M059J (cell line): ENCODE results near the gene MAT2B. TPM values are rescaled to one million over a fixed set of nuclear protein-coding genes. Genes with fewer than 3 reads are reported as not detected.
A peak's percentile ranks its signal among the peaks of the same experiment; 100 is the strongest.
"Not testable (repeated sequence)": the region's sequence is repeated elsewhere in the genome, so short reads cannot be mapped to it uniquely, and the experiment has no call there.

Experiments
- DNase-seq: peaks from one replicate; pipeline ENCODE4 v3.0.0-alpha.2; 2012; ENCODE audit warnings: low read depth
- total RNA-seq: library from RNA; depleted of rRNA; stranded (reverse); fragments of >200 nt; shearing (Covaris generic); gene quantifications from 2 replicates; pipeline ENCODE4 v1.2.3, GENCODE V29; 2014

MAT2B gene
- total RNA-seq, 1 experiment from 2014 or later: 76.3 TPM

DNA sequence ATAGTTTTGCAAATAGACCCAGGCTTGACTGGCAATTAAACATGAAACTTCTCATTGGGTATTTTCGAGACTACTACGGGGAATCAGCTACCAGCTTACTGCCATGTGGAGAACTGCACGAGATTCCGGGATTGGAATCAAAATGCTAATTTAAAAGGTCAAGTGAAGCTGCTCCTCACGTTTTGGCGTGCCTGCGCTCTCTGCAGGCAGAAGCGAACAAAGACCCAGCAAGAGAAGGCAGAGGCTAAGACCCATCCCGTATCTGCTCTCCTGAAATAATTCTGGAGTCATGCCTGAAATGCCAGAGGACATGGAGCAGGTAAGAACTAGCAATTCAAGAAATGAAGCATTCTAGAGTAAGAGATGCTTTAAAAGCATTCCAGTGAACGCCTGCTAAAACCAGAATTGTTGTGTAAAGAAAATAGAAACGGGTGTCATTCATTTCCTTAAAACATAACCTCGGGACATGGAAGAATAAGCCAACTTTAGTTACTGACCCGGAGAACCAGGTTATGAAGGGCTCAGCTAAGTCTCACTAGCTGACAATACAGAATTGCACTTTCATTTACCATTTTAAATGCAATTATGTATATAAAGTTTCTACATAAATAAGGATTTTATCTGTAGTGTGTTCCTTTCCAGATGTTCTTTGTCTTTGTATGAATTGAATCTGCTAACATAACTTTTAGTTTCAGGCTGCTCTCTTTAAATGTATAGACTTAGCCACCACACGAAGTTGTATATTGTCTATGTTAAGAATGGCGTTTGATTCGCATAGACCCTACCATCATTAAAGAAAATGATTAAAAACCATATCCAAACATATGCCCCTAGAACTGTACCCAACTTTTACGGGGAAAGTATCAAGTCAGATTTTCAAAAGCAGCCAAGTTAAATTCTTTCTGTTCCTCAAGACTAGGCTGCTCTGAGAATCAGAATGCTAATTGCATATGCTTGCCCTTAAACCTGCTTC, 2.0 kb upstream of the MAT2B start:
- DNase-seq: peak; percentile 85

DNA sequence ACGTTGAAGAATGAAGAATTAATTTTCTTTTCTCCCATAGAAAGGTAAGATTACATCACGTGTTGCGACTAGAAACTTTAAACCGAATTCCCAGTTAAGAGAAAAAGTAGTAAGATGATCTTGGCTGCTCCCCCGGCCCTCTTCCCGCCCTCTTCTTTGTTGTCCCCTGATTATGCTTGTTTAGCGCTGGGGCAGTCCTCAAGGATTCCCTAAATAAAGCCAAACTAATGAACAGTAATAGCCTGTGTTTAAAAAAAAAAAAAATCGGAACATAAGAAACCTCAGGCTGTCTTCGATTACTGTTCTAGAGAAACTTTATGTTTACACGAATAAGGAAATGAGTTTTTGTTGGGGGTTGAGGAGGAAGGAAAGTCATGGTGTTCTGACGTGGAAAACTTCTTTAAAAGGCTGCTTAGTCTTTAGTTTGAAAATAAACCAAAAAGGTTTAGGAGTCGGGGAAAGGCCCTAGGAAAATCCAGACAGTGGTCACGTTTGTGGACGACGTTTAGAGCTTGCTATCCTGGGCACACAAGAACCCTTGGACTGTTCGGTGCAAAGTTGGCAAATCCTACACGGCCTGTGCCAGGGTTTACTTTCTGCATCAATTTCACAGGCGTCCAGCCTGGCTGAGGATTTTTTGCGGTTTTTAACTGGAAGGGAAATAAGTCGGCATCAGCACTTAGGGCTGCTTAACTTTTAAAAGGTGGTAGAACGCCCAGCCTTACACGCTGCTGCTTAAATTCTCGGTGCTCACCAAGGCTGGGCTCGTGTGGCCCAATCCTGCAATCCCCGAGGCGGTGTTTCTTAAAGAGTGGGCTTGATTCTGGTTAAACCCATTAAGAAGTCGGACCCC, 1.1 kb upstream of the MAT2B start:
- peak; percentile 83 for DNase-seq

DNA sequence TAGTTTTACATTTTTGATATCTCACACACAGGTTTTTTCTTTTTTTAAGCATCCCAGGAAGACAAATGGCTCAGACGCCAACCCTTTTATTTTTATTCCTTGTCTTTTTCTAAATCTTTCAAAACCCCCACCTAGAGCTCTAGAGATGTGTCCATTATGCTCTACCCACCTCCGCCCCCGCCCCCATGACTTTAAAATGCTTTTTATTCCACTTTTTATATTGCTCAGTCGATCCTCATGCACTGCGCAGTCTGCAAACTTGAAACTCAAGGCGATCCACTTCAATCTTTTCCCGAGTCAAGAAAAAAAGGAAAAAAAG, 411 bp upstream of the MAT2B start:
- no peak for DNase-seq

DNA sequence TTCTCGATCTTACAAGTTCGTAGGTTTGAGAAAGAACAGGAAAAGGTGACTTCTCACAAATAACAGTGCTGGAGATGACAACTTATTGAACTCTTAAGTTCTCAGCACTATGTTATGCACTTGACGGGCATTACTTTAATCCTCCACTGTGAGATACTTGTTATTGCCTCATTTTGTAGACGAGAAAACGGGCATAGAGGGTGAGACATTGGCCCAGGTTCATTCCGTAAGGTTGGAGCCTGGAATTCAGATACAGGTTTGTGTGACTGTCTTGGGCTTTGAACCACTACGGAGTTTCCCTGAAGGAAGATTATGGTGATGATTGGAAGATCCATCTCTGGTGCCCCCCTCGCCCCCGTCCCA, 657 bp downstream of the MAT2B start:
- no peak for DNase-seq

DNA sequence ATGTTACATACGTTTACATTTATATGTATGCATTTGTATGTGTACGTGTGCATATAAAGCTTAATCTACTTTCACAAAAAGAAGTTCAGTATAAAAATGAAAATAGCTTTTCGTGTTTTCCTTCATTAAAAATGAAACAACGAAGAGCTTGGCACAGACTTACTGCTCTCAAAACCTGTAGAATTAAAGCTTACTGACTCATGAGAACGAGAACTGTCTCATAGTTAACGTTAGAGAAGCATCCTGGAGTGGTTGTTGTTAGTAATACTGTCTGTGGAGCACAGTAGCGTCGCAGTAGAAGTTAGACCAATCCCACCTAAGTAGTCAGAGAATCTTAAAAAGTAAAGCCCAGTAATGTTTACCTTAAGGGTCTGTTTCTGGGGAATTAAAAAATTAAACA, 1.3 kb downstream of the MAT2B start:
- peak; percentile 54 for DNase-seq

DNA sequence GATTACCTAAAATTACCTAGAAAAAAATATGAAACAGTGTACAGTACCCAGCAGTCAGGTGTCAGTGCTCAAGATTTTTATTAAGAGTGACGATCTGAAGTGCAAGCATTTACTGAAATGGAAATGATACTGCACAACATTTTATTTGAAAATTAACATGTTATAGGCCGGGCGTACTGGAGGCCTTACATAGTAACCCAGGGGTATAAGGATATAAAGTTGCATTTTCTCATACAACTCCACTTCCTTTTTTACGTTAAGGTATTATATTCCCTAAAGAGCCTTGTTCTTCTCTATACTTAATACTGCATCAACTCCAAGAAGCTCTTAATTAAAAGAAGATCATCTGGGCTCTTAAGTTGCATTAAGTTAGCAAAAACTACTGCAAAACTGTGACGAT, 3.3 kb downstream of the MAT2B start:
- no peak for DNase-seq

DNA sequence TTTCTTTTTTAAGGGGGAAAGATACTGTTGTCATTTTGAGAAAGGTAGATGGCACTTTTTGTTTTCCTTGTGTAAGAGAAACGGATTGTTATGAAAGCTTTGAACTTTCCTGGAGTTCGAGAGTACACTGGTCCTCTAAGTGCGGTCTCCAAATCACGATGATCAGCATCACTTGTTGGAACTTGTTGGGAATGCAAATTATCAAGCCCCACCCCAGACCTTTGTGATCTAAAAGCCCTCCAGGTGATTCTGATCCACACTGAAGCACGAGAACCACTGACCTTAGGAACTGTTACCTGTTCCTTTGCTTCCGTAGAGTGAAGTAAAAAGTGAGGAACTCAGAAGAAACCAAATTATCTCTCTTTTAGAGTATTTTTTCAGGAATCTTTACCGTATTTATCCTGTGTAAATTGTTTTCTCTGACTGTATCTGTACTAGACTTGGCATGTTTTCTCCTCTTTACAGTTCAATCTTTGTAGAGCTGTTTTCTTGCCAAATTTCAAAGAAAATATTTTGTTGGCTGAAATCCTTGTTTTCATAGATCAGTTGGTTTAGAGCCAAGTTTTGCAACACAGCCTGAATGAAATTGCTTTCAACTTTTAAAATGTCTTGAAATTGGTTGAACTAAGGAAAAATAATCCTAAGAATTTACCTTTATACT, 4.0 kb downstream of the MAT2B start:
- no peak for DNase-seq

DNA sequence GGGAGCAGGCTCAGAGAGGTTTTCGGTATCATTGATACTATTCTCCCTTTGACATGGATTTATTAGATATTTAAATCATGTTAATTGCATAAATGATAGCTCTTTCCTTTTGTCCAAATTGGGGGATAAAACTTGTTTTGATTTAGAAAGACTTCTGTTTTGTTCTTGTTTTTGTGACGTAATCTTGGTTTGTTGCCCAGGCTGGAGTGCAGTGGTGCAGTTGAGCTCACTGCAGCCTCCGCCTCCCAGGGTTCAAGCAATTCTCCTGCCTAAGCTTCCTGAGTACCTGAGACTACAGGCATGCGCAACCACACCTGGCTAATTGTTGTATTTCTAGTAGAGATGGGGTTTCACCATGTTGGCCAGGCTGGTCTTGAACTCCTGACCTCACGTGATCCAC, 7.1 kb downstream of the MAT2B start:
- DNase-seq: no peak

DNA sequence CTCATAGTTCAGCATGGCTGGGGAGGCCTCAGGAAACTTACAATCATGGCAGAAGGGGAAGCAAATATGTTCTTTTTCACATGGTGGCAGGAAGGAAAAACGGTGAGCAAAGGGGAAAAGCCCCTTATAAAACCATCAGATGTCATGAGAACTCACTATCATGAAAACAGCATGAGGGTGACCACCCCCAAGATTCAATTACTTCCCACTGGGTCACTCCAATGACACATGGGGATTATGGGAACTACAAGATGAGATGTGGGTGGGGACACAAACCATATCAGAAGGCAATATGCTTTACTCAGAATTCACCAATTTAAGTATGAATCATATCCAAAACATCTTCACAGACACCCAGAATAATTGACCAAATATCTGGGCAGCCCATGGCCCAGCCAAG, 19.7 kb downstream of the MAT2B start:
- DNase-seq: no peak

DNA sequence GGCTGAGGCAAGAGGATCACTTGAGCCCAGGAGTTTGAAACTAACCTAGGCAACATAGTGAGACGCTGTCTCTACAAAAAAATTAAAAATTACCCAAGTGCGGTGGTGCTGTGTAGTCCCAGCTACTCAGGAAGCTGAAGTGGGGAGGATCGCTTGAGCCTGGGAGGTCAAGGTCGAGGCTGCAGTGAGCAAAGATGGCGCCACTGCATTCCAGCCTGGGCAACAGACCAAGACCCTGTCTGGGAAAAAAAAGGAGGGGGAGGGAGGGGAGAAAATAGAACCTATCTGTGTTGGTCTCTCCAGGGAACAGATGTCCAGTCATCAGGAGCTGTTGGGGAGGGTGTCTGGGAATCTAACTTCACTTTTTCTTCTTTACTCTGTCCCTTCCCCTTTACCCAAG, 24.3 kb downstream of the MAT2B start:
- peak; percentile 1 for DNase-seq

DNA sequence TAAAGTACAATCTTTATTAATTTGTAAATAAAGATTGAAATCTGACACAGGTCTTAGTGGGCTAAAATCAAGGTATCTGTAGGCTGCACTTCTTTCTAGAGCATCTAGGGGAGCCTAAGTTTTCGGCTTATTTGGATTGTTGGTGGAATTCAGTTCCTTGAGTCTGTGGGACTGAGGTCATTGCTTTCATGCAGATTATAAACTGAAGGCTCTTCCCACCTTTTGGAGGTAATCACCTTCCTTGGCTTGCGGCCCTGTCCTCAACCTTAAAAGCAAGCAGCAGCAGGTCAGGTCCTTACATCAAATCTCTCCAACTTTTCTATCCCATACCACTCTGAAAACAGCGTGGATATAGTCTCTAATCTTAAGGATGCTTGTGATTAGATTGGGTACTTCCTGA, 25.9 kb downstream of the MAT2B start:
- DNase-seq: no peak

DNA sequence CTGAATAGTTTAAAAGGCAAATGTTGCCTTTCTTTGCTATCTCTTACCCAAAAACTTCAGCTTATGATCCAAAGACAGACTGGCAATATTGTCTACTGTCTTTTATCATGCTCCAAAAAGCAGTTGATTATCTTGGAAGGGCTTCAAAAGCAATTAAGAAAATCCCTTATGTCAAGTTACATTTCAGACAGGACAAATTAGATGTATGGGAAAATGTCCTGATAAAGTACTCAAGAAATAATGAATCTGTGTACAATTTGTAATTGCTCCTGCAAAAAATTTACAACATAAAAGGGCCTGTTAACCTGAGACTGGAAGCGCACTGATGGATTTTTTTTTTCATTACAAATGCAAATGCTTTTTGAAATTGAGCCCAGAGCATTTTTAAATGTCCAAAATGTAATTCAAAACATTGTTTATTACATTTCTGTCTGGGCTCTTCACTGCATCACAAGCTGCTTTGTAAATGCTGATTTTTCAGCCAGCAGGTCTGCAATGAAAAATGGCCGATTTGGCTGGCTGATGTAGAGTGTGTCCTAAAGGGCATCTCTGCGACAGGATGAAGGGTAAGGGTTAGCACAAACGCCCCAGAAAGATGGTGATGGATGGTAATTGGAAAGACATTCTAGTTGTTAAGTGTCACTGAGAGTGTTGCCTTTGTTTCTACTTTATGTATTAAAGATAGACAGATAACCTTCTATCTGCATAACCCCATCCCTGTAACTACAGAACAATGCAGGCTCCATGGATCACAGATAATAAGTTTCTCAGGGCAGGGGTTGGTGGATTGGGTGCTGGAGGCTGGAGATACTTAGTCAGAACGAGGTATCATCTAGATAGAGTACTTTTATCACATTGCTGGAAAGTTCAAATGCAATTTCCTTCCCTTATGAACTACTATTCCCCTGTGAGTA, 27.0 kb downstream of the MAT2B start:
- DNase-seq: no peak

DNA sequence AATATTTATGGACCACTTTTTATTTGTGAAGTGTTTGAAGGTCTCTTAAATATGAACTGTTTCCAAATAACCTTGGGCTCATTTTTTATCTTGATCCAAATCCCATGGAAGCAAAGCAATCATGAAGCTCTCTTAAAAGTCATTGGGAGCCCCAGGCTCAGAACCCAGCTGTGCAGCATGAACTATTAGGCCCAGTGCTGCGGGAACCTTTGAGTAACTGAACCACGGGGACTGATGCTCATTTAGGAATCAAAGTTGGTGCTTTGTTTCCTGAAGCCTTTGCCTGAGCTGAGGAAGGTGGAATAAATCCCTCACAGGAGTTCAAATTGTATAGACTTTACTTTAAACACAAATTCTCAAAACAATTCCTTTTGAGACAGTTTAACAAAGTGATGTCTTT, 27.8 kb downstream of the MAT2B start:
- no peak for DNase-seq

DNA sequence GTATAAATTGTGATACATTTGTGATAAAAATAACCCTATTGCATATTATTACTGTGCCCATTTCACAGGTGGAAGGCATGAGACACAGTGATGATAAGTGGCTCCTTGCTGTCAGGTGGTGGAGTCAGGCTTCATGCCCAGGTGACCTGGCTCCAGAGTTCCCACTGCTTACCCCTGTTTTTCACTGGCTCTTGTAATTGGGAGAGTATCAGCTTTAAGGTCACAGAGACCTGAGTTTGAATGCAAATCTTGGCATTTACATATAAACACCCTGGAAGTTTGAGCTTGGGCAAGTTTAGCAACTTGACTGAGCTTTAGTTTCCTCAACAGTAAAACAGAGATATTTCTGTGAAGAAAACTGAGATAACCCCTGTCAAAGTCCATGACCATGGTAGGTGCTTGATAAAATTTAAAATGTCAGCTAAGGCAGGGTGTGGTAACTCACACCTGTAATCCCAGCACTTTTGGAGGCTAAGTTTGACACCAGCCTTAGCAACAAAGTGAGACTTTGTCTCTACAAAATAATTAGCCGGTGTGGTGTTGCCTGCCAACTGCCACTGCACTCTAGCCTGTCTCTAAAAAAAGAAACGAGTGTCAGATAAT, 29.2 kb downstream of the MAT2B start:
- DNase-seq: no peak

DNA sequence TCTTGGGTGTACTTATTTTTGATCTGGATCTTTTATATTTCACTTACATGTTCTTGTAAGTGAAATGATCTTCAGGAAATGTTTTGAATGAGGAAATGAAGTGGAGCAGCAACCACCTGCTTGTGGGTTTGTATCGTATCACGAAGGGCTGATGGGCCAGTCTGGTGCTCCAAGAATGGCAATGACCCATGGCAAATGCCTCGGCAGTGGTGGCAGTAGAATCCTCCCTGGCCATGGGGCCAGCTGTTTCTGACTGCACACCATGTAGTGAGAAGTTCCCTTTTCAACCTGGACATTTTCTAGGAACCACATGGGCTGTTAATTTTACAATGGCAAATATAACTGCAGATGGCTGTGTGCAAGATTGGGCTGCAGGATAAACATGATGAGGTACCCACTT, 29.9 kb downstream of the MAT2B start:
- no peak for DNase-seq

DNA sequence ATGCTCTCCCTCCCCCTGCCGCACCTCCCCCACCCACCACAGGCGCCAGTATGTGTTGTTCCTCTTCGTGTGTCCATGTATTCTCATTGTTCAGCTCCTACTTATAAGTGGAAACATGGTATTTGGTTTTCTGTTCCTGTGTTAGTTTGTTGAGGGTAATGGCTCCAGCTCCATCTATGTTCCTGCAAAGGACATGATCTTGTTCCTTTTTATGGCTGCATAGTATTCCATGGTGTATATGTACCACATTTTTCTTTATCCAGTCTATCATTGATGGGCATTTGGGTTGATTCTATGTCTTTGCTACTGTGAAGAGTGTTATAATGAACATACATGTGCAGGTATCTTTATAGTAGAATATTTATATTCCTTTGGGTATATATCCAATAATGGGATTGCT, 31.0 kb downstream of the MAT2B start:
- DNase-seq: not testable (repeated sequence)

DNA sequence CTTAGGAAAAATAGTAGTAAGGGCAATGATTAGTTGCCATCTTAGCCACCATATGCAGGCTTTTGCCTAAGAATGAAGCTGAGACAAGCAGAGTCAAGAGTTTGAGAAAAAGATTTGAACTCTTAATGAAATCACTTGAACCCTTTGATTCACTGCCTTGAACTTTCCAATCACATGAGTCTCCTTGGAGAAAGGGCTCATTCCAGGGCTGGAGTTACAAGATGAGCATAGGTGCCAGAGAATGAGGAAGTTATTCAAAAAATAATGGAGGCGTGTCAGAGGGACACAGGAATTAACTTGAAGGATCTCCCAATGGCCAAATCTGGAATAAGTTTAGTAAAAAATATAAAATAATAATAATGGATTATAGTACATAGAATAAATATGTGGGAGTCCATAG, 35.3 kb downstream of the MAT2B start:
- DNase-seq: no peak

DNA sequence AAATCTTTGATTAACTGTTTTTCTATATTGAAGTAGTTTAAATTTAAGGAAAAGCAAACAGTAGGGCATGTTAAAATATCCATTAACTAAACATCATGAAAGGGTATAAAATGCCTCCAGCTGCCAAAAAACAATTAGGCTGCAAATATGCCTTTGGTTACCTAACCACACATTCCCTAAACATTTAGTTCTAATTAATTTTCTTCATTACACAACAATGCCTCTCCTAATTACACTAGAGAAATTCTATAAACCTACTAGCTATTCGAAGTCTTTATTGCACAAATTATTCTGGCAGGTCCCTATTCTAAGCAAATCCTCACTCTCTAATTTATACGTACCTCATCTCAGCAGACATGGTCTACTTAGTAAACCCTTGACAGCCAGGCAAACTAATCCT, 37.4 kb downstream of the MAT2B start:
- no peak for DNase-seq

DNA sequence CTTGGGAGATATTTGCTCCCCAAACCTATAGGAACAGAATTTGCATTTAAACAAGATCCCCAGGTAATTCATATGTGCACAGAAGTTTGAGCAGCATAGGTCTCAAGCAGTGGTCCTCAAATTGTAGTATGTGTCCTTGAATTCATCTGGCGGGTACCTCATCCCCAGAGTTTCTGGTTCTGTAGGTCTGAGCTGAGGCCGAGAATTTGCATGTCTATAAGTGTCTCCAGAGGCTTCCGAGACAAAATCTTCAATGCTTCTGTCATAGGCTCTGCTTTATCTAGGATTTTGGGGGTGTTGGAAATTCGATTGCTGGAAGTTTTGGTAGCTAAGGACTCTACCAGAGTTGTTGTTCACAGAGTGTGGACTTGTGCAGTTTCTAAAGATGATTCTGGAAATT, 38.6 kb downstream of the MAT2B start:
- no peak for DNase-seq

DNA sequence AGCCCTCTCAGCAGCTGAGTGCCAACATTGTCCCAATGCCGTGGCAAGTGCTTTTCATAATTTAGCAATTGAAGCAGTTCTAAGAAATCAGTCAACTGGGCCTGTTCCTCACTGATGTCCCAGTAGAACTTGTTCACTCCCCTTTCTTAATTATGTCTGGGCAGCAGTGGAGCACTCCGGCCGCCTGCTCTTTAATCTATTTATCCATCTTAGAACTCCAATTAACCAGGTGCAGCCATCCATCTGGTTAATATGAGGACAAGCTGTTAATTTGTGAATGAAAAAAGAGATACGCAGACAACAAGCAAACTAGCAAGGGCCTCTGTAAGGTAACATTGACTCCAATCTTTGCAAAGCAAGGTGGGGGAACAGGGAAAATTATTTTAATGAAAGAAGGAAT, 39.4 kb downstream of the MAT2B start:
- DNase-seq: no peak

DNA sequence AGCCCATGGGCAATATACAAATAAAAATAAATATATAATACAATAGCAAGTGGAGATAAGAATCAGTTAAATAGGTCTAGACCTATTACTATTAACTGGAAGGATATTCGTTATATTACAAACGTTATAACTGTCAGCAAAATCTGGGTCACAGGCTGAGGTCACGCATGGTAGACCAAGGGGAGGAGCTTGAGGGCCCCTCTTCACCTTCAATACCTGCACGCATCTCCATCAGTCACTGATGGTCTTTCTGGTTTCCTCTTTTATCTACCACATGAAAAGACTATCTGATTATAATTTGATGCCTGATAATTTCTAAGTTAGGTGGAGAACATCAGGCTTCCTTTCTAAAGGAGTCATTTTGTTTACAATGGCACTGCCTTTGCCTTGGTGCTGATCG, 43.2 kb downstream of the MAT2B start:
- no peak for DNase-seq
